Activated CD4-positive, alpha-beta T cell treated with anti-CD3 and anti-CD28 coated beads, Interleukin-10, Interleukin-2, amounts not matched to agents 100 ng/mL and 50 ng/mL, durations not matched to agents 16 hours and 8 hours (primary cell): ENCODE data around the gene GJA4.
A peak's percentile ranks its signal among the peaks of the same experiment; 100 is the strongest.
"Not testable (repeated sequence)": the region's sequence is repeated elsewhere in the genome, so short reads cannot be mapped to it uniquely, and the experiment has no call there.

Experiments used
- DNase-seq: peaks from one replicate; pipeline ENCODE4 v3.0.0-alpha.2; 2020

The GJA4 gene

GRCh38 chr1:34792424-34792823, 375 bp upstream of the GJA4 start:
- DNase-seq = no peak

- DNase-seq = no peak
Measured at GRCh38 chr1:34794001-34794789, 1.4 kb downstream of the GJA4 start.

- no peak for DNase-seq
Measured at GRCh38 chr1:34794790-34795180, 2.0 kb downstream of the GJA4 start.

- DNase-seq = no peak
Measured at GRCh38 chr1:34795916-34796315, 3.1 kb downstream of the GJA4 start.

- no peak for DNase-seq
Measured at GRCh38 chr1:34796990-34797389, 4.2 kb downstream of the GJA4 start.

- DNase-seq = peak; percentile 53
Measured at GRCh38 chr1:34800214-34800613, 7.4 kb downstream of the GJA4 start.

- no peak for DNase-seq
Measured at GRCh38 chr1:34803770-34804169, 11.0 kb downstream of the GJA4 start.

GRCh38 chr1:34806396-34806795, 13.6 kb downstream of the GJA4 start:
- DNase-seq = no peak

- no peak for DNase-seq
Measured at GRCh38 chr1:34808051-34808810, 15.4 kb downstream of the GJA4 start.

- not testable (repeated sequence) for DNase-seq
Measured at GRCh38 chr1:34810781-34811180, 18.0 kb downstream of the GJA4 start.

- no peak for DNase-seq
Measured at GRCh38 chr1:34816332-34816731, 23.5 kb downstream of the GJA4 start.

- no peak for DNase-seq
Measured at GRCh38 chr1:34816778-34817177, 24.0 kb downstream of the GJA4 start.

- not testable (repeated sequence) for DNase-seq
Measured at GRCh38 chr1:34818862-34819261, 26.1 kb downstream of the GJA4 start.

- DNase-seq = no peak
Measured at GRCh38 chr1:34822202-34822601, 29.4 kb downstream of the GJA4 start.

GRCh38 chr1:34824817-34825454, 32.1 kb downstream of the GJA4 start:
- no peak for DNase-seq

GRCh38 chr1:34825455-34826091, 32.8 kb downstream of the GJA4 start:
- no peak for DNase-seq

GRCh38 chr1:34827341-34827941, 34.6 kb downstream of the GJA4 start:
- DNase-seq = no peak

GRCh38 chr1:34828611-34829010, 35.8 kb downstream of the GJA4 start:
- DNase-seq = no peak

- no peak for DNase-seq
Measured at GRCh38 chr1:34829250-34829649, 36.5 kb downstream of the GJA4 start.

GRCh38 chr1:34831721-34832246, 39.0 kb downstream of the GJA4 start:
- no peak for DNase-seq

- no peak for DNase-seq
Measured at GRCh38 chr1:34833711-34834110, 40.9 kb downstream of the GJA4 start.

- no peak for DNase-seq
Measured at GRCh38 chr1:34839526-34840305, 46.9 kb downstream of the GJA4 start.
